HG02678 (cell line): ENCODE results near the gene RAD51.
A peak's percentile ranks its signal among the peaks of the same experiment; 100 is the strongest.

Source experiments
- ATAC-seq: cut with Tn5 transposase; IDR thresholded peaks from one replicate; pipeline ENCODE4 v1.9.1; 2021; ENCODE audit warnings: mild to moderate bottlenecking, moderate library complexity; ENCODE audit not compliant: unreplicated experiment

The RAD51 gene

GRCh38 chr15:40756938-40757337 is 62.0 kb downstream of the RAD51 start:
- ATAC-seq = no peak

GRCh38 chr15:40759961-40760360 is 65.0 kb downstream of the RAD51 start:
- no peak for ATAC-seq

GRCh38 chr15:40762919-40763800 is 68.2 kb downstream of the RAD51 start:
- no peak for ATAC-seq

GRCh38 chr15:40763801-40764628 is 69.0 kb downstream of the RAD51 start, which contains the start of gene GCHFR:
Gene GCHFR (plus strand): TSS chr15:40764068. CDS start chr15:40764181, 113 bp downstream.
- peak; percentile 53 for ATAC-seq

- no peak for ATAC-seq
Measured at GRCh38 chr15:40764629-40765103, 69.7 kb downstream of the RAD51 start.

- no peak for ATAC-seq
Measured at GRCh38 chr15:40766194-40766815, 71.3 kb downstream of the RAD51 start.

GRCh38 chr15:40766906-40767837 is 72.2 kb downstream of the RAD51 start:
- no peak for ATAC-seq

- no peak for ATAC-seq
Measured at GRCh38 chr15:40767838-40768500, 73.0 kb downstream of the RAD51 start.

GRCh38 chr15:40768521-40769273 is 73.7 kb downstream of the RAD51 start:
- no peak for ATAC-seq

GRCh38 chr15:40769274-40770146 is 74.5 kb downstream of the RAD51 start, which contains the start of gene C15orf62:
Gene C15orf62 (plus strand): TSS chr15:40769980. CDS start chr15:40770496, 516 bp downstream.
- ATAC-seq = peak; percentile 51

- ATAC-seq = peak; percentile 37
Measured at GRCh38 chr15:40770147-40770721, 75.3 kb downstream of the RAD51 start.

- no peak for ATAC-seq
Measured at GRCh38 chr15:40771242-40771641, 76.3 kb downstream of the RAD51 start.

- no peak for ATAC-seq
Measured at GRCh38 chr15:40772014-40772413, 77.0 kb downstream of the RAD51 start.

GRCh38 chr15:40773496-40773895 is 78.5 kb downstream of the RAD51 start:
- ATAC-seq = no peak

GRCh38 chr15:40773902-40774301 is 78.9 kb downstream of the RAD51 start:
- ATAC-seq = no peak

GRCh38 chr15:40775007-40775406 is 80.0 kb downstream of the RAD51 start:
- no peak for ATAC-seq
